ENCODE measurements around the gene NFATC4.
"Not testable (repeated sequence)": the region's sequence is repeated elsewhere in the genome, so short reads cannot be mapped to it uniquely, and the experiment has no call there.

Gene NFATC4

DNA sequence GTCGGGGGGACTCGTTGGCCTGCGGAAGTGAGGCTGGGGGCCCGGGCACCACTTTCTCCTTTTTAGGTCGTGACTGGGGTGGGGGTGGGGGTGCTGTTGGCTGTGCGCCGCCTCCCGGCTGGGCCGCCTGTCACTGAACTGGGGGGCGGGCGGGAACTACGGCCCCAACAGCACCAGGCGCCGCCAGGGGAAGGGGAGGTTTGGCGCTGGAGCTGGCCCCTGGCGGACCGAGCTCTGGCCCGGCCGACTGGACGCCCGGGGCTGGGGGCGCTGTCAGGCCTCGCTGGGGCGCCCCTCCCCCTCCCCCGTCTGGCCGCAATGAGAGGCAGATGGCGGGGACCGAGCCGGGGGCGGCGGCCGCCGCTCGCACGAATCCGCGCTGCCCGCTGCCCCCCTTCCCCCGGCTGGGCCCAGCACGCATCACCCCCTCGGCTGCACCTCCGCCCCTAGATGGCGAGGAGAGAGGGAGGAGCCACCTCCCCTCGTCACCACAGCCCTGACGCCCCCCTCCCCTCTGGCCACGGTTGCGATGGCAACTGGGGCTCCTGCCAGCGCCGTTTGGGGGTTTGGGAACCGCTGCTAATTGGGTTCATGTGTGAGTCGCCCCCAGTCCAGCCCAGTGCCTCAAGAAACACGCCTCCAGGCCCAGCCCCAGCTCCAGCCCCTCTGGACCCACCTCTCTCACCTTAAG lies 723 bp downstream of the NFATC4 start:
- DNase-seq: peak in 4 of 6 experiments; percentile 7 to 24 (median 10)

- DNase-seq: no peak
These were observed 1.5 kb downstream of the NFATC4 start for GRCh38 chr14:24369463-24369862.

GRCh38 chr14:24369907-24370687 lies 2.1 kb downstream of the NFATC4 start:
- DNase-seq: no peak

DNA sequence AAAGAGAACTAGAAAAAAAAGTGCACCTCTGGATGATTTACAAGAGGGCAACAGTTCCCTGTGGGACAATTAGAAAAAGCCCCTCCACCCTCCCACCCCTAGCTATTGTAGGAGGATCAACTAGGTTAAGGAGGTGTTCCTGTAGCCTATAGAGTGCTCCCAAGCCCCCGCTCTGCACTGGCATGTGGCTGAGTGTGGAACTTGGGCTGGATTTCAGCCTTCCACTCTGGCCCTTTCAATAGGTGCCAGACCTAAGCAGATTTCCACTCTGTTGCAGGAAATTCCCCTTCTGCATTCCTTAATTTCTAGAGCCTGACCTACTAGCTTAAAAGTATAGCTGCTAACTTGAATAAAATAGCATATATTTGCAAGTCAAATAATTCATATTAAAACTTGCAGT lies 2.8 kb downstream of the NFATC4 start:
- no peak for DNase-seq

DNA sequence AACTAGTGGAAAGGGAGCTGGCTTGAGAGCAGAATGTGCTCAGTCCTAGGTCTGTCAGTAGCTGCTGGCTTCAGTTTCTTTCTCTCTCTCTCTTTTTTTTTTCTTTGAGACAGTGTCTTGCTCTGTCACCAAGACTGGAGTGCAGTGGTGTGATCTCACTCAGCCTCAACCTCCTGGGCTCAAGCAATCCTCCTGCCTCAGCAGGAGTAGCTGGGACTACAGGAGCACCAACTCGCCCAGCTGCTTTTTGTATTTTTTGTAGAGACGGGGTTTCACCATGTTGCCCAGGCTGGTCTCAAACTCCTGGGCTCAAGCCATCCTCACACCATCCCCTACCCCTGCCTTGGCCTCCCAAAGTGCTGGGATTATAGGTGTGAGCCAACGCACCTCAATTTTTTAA lies 3.6 kb downstream of the NFATC4 start:
- DNase-seq: not testable (repeated sequence)

DNA sequence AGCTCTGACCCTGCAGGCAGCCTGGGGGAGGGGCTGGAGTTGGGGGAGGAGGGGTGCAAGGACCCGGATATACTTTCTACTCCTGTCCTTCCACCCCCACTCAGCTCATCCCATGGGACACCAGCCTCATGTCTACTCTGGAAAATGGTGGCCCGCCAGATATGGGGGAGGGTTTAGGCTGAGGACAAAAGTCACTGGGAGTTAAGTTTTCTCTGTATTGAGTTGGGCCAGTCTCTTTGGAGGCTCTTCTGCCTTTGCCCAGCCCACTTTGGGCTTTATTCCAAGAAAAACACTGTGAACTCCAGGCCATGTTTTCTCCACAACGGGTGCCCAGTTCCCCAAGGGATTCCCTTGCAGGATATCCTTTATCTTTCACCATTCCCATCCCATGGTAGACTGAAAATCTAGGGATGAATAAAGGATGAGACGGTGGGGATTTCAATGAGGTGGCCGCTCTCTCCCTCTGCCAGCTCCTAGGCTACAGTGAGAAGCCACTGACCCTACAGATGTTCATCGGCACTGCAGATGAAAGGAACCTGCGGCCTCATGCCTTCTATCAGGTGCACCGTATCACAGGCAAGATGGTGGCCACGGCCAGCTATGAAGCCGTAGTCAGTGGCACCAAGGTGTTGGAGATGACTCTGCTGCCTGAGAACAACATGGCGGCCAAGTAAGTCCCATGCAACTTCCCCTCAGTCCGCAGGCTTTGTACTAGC lies 4.9 kb downstream of the NFATC4 start:
- DNase-seq: no peak

DNA sequence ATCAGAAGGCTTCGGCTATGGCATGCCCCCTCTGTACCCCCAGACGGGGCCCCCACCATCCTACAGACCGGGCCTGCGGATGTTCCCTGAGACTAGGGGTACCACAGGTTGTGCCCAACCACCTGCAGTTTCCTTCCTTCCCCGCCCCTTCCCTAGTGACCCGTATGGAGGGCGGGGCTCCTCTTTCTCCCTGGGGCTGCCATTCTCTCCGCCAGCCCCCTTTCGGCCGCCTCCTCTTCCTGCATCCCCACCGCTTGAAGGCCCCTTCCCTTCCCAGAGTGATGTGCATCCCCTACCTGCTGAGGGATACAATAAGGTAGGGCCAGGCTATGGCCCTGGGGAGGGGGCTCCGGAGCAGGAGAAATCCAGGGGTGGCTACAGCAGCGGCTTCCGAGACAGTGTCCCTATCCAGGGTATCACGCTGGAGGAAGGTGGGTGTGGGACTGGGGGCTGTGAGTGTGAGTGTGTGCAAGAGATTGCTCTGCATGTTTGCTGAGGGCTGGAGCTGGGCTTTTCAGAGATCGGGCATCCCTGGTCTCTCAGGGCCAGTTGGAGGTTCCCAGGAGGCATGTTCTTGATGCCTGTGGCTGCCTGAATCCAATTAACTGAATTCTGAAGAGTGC lies 8.6 kb downstream of the NFATC4 start:
- DNase-seq: no peak

DNA sequence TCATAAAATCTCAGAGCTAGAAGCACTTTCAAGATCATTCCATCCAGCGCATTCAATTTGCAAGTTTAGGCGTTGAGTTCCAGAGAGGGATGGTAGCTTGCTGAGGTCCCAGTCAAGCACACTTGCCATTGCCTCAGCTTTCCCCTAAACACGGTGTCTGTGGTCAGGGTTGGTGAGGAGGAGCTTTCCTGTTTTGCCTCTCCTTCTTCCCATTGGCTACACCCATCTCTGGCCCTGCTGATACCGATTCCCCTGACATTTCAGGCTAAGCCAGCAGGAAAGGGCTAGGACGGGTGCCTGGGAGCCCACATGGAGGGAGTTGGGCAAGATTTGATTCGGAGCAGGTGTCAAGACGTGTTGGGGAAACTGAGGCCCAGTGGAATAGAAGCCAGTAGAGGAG lies 9.1 kb downstream of the NFATC4 start:
- no peak for DNase-seq

- DNase-seq: no peak
These were observed 9.7 kb downstream of the NFATC4 start for GRCh38 chr14:24377657-24378056.

GRCh38 chr14:24378327-24378726 lies 10.3 kb downstream of the NFATC4 start:
- DNase-seq: no peak

- DNase-seq: no peak
These were observed 11.3 kb downstream of the NFATC4 start for GRCh38 chr14:24378981-24379906.

DNA sequence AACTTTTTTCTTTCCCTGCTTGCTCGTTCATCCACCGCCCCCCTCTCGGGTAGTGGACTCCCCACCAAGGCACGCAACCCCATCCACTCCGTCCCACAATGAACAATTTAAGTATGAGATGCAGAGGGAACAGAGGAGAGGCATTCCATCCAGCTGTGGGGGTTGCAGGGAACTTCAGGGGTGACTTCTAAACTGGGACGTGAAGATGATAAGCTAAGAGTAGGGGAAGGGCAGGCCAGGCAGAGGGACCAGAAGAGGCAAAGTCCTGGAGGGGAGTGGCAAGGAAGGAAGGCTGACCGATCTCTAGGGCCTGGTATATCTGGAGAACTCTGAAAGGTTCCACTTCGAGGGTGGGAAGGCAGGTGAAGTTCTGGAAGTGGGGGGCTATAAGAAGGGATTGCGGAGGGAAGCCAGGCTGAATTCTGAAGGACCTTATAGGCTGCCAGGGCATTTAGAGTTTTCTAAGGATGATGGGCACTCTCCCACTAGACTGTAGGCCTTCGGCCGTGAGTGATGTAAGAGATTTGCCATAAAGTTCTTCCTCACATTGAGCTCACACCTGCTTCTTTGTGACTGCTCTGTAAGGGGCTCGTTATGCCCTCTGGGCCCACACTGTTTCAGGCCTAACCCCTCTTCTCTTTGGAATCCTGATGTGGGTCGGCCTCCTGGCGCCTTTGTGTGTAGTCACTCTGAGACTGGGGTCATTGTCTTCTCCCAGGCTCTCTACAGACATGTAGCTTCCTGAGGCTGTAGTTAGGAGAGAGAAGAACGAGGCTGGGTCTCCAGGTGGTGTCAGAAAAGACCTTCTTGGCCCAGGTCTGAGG lies 12.1 kb downstream of the NFATC4 start:
- no peak for DNase-seq

DNA sequence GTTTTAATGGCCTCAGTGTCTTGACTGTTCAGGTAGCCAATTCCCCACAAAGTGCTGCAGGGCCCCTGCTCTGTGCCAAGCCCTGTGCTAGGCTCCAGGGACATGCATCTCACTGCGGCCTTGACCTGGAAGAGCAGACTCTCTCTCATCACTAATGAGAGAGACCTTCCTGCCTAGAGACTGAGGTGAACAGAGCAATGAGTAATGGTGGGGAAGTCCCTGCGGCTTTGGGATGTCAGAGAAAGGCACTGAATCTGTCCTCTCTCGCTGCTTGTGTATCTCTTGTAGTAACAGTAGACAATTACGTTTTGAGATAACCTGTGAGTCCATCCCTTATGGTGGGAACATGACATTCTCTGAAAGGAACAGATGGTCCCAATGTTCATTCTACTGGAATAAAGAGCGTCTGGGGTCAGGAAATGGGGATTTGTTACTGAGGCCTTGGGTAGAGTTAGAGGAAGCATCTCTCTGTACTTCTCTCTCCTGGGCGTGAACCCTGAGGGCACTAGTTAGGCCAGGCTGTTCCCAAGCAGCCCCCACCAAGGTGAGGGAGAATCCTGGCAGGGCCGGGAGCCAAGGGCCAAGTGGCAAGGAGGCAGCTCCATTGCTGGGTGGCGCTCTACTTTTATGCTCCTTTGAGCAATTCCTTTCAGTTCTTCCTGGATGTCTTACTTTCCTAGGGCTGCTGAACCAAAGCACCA lies 13.5 kb downstream of the NFATC4 start:
- no peak for DNase-seq

- no peak for DNase-seq
These were observed 14.0 kb downstream of the NFATC4 start for GRCh38 chr14:24382064-24382371.

- no peak for DNase-seq
These were observed 16.2 kb downstream of the NFATC4 start for GRCh38 chr14:24384169-24384568.

DNA sequence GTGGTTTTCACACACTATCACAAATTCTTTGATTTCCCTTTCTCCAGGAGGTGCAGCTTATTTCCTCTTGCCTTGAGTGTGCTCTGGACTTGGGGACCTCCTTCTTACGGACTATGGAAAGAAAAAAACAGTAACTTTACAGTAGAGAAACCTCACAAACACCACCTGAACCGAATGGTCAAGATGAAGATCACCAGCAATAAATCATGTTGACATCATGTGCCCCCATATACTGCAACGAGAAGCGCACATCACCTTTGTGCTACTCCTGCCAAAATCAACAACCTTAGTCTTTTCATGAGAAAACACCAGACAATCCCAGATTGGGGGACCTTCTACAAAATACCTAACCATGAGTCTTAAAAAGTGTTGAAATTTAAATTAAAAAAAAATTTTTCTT lies 17.5 kb downstream of the NFATC4 start:
- DNase-seq: no peak

DNA sequence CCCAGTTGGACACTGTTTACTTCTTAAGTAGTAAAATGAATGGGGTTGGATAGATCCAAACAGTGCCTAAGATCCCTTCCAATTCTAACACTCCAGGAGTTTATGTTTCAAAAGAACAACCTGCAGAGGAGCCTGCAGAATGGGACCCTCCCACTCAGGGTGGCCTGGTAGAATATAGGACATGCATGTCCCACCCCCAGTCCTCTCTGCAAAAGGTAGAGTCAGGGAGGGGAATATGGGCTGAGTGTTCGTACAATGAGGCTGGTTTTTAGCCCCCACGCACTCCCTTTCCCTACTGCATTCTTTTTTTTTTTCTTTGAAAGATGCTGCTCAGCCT lies 19.0 kb downstream of the NFATC4 start:
- no peak for DNase-seq

DNA sequence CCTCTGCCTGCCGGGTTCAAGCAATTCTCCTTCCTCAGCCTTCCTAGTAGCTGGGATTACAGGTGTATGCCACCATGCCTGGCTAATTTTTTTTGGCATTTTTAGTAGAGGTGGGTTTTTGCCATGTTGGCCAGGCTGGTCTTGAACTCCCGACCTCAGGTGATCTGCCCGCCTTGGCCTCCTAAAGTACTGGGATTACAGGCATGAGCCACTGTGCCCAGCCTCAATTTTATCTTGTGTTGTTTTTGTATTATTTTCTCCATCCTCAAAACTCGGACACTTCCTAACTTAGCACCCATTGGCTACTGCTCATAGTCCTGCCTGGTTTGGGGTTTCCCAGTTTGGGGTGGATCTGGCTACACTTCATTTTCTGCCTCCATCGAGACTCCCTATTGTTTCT lies 19.6 kb downstream of the NFATC4 start:
- DNase-seq: not testable (repeated sequence)

DNA sequence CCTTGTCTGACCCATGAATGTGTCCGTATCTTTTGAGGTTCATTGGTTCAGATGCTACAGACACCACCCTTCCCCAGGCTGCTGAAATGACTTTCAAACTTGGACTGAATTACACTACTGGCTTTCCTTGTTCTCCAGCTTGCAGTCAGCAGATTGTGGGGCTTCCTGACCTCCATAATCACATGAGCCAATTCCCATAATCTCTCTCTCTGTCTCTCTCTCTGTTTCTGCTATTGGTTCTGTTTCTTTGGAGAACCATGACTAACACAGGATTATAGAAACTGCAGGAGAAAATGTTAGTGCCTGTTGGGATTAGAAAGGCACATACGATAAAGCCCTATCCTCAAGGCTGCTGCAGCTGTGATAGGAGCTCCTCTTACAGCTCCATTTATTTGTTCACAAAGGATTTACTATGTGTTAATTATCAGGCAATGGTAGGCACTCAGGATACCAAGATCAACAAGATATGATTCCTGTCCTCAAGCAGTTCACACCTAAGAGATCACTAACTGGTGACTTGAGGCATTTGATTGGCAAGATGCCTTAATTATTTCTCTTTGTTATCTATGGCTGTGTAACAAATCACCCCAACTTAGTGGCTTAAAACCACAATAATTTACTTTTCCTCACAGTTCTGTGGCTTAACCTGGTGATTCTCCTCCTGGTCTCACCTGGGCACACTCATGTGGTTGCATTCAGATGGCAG lies 20.6 kb downstream of the NFATC4 start:
- DNase-seq: no peak

DNA sequence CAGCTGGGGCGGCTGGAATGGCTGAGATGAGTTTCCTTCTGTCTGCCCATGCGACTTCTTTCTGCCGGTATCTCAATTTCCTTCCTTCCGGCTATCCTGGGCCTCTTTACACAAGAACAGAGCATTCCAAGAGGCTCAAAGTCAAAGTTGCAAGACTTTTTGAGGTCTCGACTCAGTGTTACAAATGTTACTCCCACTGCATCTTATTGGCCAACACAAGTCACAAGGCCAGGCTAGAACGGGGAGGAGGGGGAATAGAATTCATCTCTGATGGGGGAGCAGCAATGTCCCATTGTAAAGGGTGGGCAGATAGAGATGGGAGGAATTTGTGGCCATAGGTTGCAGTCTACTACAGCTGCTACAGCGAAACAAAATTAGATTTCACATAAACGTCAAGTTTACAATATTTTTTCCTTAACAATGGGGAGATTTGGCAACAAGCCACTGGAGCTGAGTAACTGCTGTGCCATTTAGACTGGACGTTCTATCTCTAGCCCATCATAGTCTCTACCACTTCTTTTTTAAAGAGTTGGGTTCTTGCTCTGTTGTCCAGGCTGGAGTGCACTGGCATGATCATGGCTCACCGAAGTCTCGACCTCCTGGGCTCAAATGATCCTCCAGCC lies 21.4 kb downstream of the NFATC4 start:
- DNase-seq: no peak

All from stimulated activated naive CD4-positive, alpha-beta T cell (primary cell).